ENCODE data around the gene EVPL. TPM values are rescaled to one million over a fixed set of nuclear protein-coding genes. Genes with fewer than 3 reads are reported as not detected.

Gene EVPL
- total RNA-seq, 4 donors from 2014 or later, result 0.02 to 0.07 TPM; not detected in 2

DNA sequence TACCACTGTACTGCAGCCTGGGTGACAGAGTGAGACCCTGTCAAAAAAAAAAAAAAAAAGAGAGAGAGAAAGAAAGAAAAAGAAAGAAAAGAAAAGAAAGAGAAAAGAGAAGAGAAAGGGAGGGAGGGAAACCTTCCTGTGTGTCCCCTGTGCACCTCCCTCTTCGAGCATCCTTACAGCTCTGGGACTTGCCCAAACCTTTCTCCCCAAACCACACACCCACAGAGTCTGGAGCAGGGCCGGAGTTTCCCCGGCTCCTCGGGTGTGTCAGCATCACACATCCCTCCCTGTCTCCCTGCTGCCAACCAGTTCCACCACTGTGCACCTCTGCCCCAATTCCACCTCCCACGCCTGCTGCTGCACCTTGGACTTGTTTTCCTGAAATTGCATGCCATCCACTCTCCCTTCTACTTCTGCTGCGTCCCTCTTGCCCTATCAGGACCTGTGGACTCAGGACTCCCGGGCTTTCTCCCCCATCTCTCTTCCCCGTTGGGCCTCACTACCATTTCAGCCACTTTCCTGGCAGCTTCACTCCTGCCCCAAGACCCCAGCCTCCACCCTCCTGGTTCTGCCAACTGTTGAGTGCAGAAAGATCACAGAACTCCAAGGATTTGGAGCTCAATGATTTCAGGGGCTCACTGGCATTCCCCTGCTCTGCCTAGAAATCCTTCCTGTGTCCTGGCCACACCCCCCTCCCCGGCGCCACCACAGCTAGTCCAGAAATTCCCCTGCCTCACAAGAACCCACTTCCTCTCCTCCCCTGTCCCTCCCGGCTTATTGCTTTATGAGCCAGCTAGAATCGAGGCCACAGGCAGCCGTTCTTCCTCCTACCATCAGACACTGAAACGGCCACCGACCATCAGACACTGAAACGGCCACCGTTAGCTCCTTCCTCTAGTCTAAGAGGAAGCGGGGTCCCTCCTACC, 30.2 kb downstream of the EVPL start:
- no peak overlapping the region for H3K27ac ChIP-seq
- H3K36me3 ChIP-seq, result peaks cover 0 to 7% of the 10 kb centered on the region in 2 donors
- no peak overlapping the region for H3K4me3 ChIP-seq
- no peaks in the 10 kb centered on the region for H3K27me3 ChIP-seq
- in situ Hi-C loops (cut with MboI; ENCODE audit: low sequenced_read_pairs in 4 of 4) (no loop called here), intact Hi-C loops (cut with DNase I; ENCODE audit: low total_unique reads) (no loop called here)
- H3K9me3 ChIP-seq, result no peaks in the 10 kb centered on the region
- ATAC-seq (no peak), DNase-seq (no peak)
- H3K4me1 ChIP-seq, result no peaks in the 10 kb centered on the region
- TF ChIP-seq POLR2A (IDR thresholded peaks at IDR 0.05), result no peak
- TF ChIP-seq, protein P1, sequence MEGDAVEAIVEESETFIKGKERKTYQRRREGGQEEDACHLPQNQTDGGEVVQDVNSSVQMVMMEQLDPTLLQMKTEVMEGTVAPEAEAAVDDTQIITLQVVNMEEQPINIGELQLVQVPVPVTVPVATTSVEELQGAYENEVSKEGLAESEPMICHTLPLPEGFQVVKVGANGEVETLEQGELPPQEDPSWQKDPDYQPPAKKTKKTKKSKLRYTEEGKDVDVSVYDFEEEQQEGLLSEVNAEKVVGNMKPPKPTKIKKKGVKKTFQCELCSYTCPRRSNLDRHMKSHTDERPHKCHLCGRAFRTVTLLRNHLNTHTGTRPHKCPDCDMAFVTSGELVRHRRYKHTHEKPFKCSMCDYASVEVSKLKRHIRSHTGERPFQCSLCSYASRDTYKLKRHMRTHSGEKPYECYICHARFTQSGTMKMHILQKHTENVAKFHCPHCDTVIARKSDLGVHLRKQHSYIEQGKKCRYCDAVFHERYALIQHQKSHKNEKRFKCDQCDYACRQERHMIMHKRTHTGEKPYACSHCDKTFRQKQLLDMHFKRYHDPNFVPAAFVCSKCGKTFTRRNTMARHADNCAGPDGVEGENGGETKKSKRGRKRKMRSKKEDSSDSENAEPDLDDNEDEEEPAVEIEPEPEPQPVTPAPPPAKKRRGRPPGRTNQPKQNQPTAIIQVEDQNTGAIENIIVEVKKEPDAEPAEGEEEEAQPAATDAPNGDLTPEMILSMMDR (IDR thresholded peaks at IDR 0.05 in 4 of 5, conservative IDR thresholded peaks at IDR 0.05 in 1 of 5), result no peak

DNA sequence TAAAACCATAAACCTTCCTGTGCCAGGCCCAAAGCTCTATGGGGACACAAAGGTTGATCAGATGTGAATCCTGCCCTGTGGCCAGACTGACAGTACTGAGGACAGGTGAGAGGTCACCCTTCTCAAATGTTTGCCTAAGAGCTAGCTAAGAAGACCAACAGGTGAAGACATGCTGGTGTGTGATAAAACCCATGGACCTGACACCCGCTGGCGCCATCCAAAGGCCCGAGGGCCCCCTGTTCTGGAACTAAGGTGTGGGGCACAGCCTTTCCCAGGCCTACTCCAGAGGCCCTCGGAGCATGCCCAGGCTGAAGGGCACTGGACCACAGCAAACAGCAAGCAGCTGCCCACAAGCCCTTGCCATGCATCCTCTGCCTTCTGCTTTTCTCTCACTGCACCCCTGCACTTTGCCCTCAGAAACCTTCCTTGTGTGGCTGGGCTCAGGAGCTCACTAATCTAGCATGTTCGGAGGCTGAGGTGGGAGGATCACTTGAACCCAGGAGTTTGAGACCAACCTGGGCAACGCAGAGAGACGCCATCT, 31.7 kb downstream of the EVPL start:
- intact Hi-C loops (cut with DNase I; ENCODE audit: low total_unique reads), result no loop called here
- DNase-seq (no peak), ATAC-seq (no peak)
- H3K4me1 ChIP-seq, result no peaks in the 10 kb centered on the region
- no peaks in the 10 kb centered on the region for H3K9me3 ChIP-seq
- no peaks in the 10 kb centered on the region for H3K27me3 ChIP-seq
- no peak overlapping the region for H3K4me3 ChIP-seq
- no peak overlapping the region for H3K27ac ChIP-seq
- H3K36me3 ChIP-seq, result peaks cover 0 to 7% of the 10 kb centered on the region in 2 donors
- TF ChIP-seq, protein P1 (IDR thresholded peaks at IDR 0.05 in 4 of 5, conservative IDR thresholded peaks at IDR 0.05 in 1 of 5), result no peak
- TF ChIP-seq POLR2A (IDR thresholded peaks at IDR 0.05), result no peak
- in situ Hi-C loops (cut with MboI; ENCODE audit: low sequenced_read_pairs in 4 of 4), result no loop called here

DNA sequence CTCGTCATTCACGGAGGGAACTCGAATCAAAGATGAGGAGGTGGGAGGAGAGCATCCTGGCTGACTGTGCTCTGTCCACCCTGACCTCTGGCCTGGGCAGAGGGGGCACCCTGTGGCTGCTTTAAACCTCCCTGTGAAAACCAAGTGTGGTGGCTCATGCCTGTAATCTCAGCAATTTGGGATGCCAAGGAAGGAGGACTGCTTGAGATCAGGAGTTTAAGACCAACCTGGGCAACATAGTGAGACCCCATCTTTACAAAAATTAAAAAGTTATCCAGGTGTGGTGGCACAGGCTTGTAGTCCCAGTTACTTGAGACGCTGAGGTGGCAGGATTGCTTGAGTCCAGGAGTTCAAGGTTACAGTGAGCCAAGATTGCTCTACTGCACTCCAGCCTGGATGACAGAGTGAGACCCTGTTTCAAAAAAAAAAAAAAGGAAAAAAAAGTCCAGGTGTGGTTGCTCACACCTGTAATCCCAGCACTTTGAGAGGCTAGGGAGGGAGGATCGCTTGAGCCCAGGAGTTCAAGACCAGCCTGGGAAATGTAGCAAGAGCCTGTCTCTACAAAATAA, 32.2 kb downstream of the EVPL start:
- no peaks in the 10 kb centered on the region for H3K9me3 ChIP-seq
- ATAC-seq, result no peak
- H3K4me1 ChIP-seq, result no peaks in the 10 kb centered on the region
- in situ Hi-C loops (cut with MboI; ENCODE audit: low sequenced_read_pairs in 4 of 4), result no loop called here
- H3K36me3 ChIP-seq, result peaks cover 0 to 7% of the 10 kb centered on the region in 2 donors
- no peaks in the 10 kb centered on the region for H3K27me3 ChIP-seq
- H3K27ac ChIP-seq, result no peak overlapping the region
- TF ChIP-seq, protein P1 (IDR thresholded peaks at IDR 0.05 in 4 of 5, conservative IDR thresholded peaks at IDR 0.05 in 1 of 5), result no peak
- no peak for TF ChIP-seq POLR2A (IDR thresholded peaks at IDR 0.05)
- no peak for DNase-seq
- H3K4me3 ChIP-seq, result no peak overlapping the region
- intact Hi-C loops (cut with DNase I; ENCODE audit: low total_unique reads), result no loop called here

DNA sequence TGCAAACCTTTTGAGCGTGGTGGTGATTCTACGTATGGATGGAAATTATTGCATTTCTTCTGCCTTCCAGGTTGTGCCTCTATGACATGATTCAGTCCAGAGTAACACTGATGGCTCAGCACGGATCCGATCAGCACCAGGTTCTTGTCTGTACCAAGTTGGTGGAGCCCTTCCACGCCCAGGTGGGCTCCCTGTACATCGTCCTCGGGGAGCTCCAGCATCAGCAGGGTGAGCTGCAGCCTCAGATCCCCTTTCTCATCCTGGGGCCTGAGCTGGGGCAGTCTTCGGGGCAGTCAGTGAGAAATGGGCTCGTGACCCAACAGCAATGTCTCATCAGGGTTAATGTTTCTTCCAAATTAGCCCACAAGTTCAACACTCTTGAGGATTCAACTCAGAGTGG, 35.7 kb downstream of the EVPL start:
- peaks cover 0 to 7% of the 10 kb centered on the region in 2 donors for H3K36me3 ChIP-seq
- intact Hi-C loops (cut with DNase I; ENCODE audit: low total_unique reads), result no loop called here
- H3K27me3 ChIP-seq, result no peaks in the 10 kb centered on the region
- no peak overlapping the region for H3K4me3 ChIP-seq
- in situ Hi-C loops (cut with MboI; ENCODE audit: low sequenced_read_pairs in 4 of 4), result no loop called here
- H3K4me1 ChIP-seq, result no peaks in the 10 kb centered on the region
- ATAC-seq (no peak), DNase-seq (no peak)
- TF ChIP-seq, protein P1 (IDR thresholded peaks at IDR 0.05 in 4 of 5, conservative IDR thresholded peaks at IDR 0.05 in 1 of 5), result no peak
- no peak for TF ChIP-seq POLR2A (IDR thresholded peaks at IDR 0.05)
- no peak overlapping the region for H3K27ac ChIP-seq
- H3K9me3 ChIP-seq, result no peaks in the 10 kb centered on the region
